ENCODE measurements around the gene AKT3.

GRCh38 chr1:243559575-243560162, 290.4 kb downstream of the AKT3 start:
- no peak for TF ChIP-seq CTCF (IDR thresholded peaks at IDR 0.05)
- TF ChIP-seq EP300 (IDR thresholded peaks at IDR 0.05): no peak
- no peak for TF ChIP-seq POLR2A (IDR thresholded peaks at IDR 0.05)
- no peak for TF ChIP-seq POLR2AphosphoS5 (IDR thresholded peaks at IDR 0.05)
